ENCODE measurements around the gene RSL1D1.

- no peak for TF ChIP-seq EZH2 (IDR thresholded peaks at IDR 0.05; ENCODE audit: borderline replicate concordance, control insufficient read depth, low read depth, low read length)
- TF ChIP-seq NBN (IDR thresholded peaks at IDR 0.05) = peak; percentile 83
- TF ChIP-seq SIN3A (IDR thresholded peaks at IDR 0.05; ENCODE audit: low read depth, low read length) = peak; percentile 88
These were observed at the start of gene RSL1D1 for GRCh38 chr16:11851294-11852091.

All from GM12878 (cell line).